Stimulated activated naive CD8-positive, alpha-beta T cell treated with anti-CD3 and anti-CD28 coated beads, Interleukin-15, Interleukin-2, amounts not matched to agents 100 U/mL and 50 U/mL, for 24 hours (primary cell): ENCODE measurements around the gene GGCX.

ENCODE experiments used
- ATAC-seq: fragments of 150-1000 bp; cut with Tn5 transposase; one replicate; pipeline ENCODE4 v1.10.0; 2021
- DNase-seq: peaks from one replicate; pipeline ENCODE4 v3.0.0; 2021

Gene GGCX

GRCh38 chr2:85541753-85542457, 19.4 kb downstream of the GGCX start:
- DNase-seq: no peak
- ATAC-seq: no peak

GRCh38 chr2:85541262-85541661, 20.0 kb downstream of the GGCX start:
- DNase-seq (no peak), ATAC-seq (no peak)

GRCh38 chr2:85540133-85540648, 21.1 kb downstream of the GGCX start:
- ATAC-seq: no peak
- no peak for DNase-seq

- DNase-seq (peak; percentile 78), ATAC-seq (peak; percentile 45)
Measured at GRCh38 chr2:85539361-85540132, 21.7 kb downstream of the GGCX start.

GRCh38 chr2:85538507-85539360, 22.6 kb downstream of the GGCX start, which contains the start of gene MAT2A:
Gene MAT2A, plus strand, starts transcription at chr2:85539168. Its CDS starts 120 bp downstream, at chr2:85539288.
- peak; percentile 95 for DNase-seq
- ATAC-seq: peak; percentile 83

- DNase-seq: peak; percentile 54
- ATAC-seq: no peak
Measured at GRCh38 chr2:85537600-85538506, 23.4 kb downstream of the GGCX start.

GRCh38 chr2:85536479-85536878, 24.8 kb downstream of the GGCX start:
- ATAC-seq: no peak
- DNase-seq: no peak

- no peak for ATAC-seq
- no peak for DNase-seq
Measured at GRCh38 chr2:85534881-85535280, 26.4 kb downstream of the GGCX start.

GRCh38 chr2:85534099-85534498, 27.2 kb downstream of the GGCX start:
- ATAC-seq (no peak), DNase-seq (no peak)

GRCh38 chr2:85531589-85531988, 29.7 kb downstream of the GGCX start:
- DNase-seq: no peak

GRCh38 chr2:85529809-85530208, 31.5 kb downstream of the GGCX start:
- DNase-seq (no peak), ATAC-seq (no peak)

More at GRCh38 chr2:85531589-85531988, 29.7 kb downstream of the GGCX start:
- ATAC-seq: no peak

- DNase-seq: no peak
- no peak for ATAC-seq
Measured at GRCh38 chr2:85528355-85528754, 32.9 kb downstream of the GGCX start.

GRCh38 chr2:85527787-85528186, 33.5 kb downstream of the GGCX start:
- ATAC-seq (no peak), DNase-seq (no peak)

- ATAC-seq (no peak), DNase-seq (no peak)
Measured at GRCh38 chr2:85525567-85525966, 35.7 kb downstream of the GGCX start.

- DNase-seq: no peak
- ATAC-seq: no peak
Measured at GRCh38 chr2:85525029-85525428, 36.3 kb downstream of the GGCX start.

- DNase-seq: no peak
Measured at GRCh38 chr2:85524336-85524908, 36.9 kb downstream of the GGCX start.

GRCh38 chr2:85523903-85524335, 37.4 kb downstream of the GGCX start:
- DNase-seq (no peak), ATAC-seq (no peak)

More at GRCh38 chr2:85524336-85524908, 36.9 kb downstream of the GGCX start:
- no peak for ATAC-seq

- DNase-seq (no peak), ATAC-seq (no peak)
Measured at GRCh38 chr2:85523062-85523902, 38.0 kb downstream of the GGCX start.

GRCh38 chr2:85522090-85522647, 39.1 kb downstream of the GGCX start:
- DNase-seq (no peak), ATAC-seq (no peak)
